ENCODE data around the gene SPG7.
A peak's percentile ranks its signal among the peaks of the same experiment; 100 is the strongest.

Gene SPG7

GRCh38 chr16:89548344-89549006, 40.3 kb downstream of the SPG7 start:
- no peak overlapping the region for H2AFZ ChIP-seq (ENCODE audit: low read length)
- H3K27me3 ChIP-seq (ENCODE audit: insufficient read depth, low read length): no peaks in the 10 kb centered on the region
- H3K4me1 ChIP-seq (ENCODE audit: insufficient read depth, low read length, severe bottlenecking): peaks cover 14% of the 10 kb centered on the region
- no peaks in the 10 kb centered on the region for H3K79me2 ChIP-seq (ENCODE audit: insufficient read depth, low read length)
- H3K4me3 ChIP-seq (ENCODE audit: low read depth, low read length, poor library complexity, severe bottlenecking): no peak overlapping the region
- H4K20me1 ChIP-seq (ENCODE audit: insufficient read depth, low read length): no peaks in the 10 kb centered on the region
- H3K9me3 ChIP-seq (ENCODE audit: low read length): no peaks in the 10 kb centered on the region
- TF ChIP-seq EZH2 (IDR thresholded peaks at IDR 0.05; ENCODE audit: borderline replicate concordance, low read length): no peak
- TF ChIP-seq CTCF (IDR thresholded peaks at IDR 0.05; ENCODE audit: low read length): no peak
- no peaks in the 10 kb centered on the region for H3F3A ChIP-seq (ENCODE audit: insufficient read depth, low read length)
- H3K27ac ChIP-seq (ENCODE audit: low read depth, low read length, poor library complexity, severe bottlenecking): peak overlapping the region; percentile 86
- peak overlapping the region; percentile 36; the same call in 1 of the 2 replicates for H3K9ac ChIP-seq (ENCODE audit: low read length)
- H3K4me2 ChIP-seq (ENCODE audit: low read length): peak overlapping the region; percentile 37; the same call in 1 of the 2 replicates
- no peaks in the 10 kb centered on the region for H3K9me2 ChIP-seq (ENCODE audit: low read depth, low read length)
- peaks cover 81% of the 10 kb centered on the region for H3K36me3 ChIP-seq (ENCODE audit: insufficient read depth, low read length)

GRCh38 chr16:89549007-89549700, 41.0 kb downstream of the SPG7 start:
- peak overlapping the region; percentile 37; the same call in 1 of the 2 replicates for H3K4me2 ChIP-seq (ENCODE audit: low read length)
- H3K4me3 ChIP-seq (ENCODE audit: low read depth, low read length, poor library complexity, severe bottlenecking): no peak overlapping the region
- peak overlapping the region; percentile 36; the same call in 1 of the 2 replicates for H3K9ac ChIP-seq (ENCODE audit: low read length)
- H3K9me3 ChIP-seq (ENCODE audit: low read length): no peaks in the 10 kb centered on the region
- H3K4me1 ChIP-seq (ENCODE audit: insufficient read depth, low read length, severe bottlenecking): peaks cover 14% of the 10 kb centered on the region
- no peak overlapping the region for H2AFZ ChIP-seq (ENCODE audit: low read length)
- H3K9me2 ChIP-seq (ENCODE audit: low read depth, low read length): no peaks in the 10 kb centered on the region
- H3K27me3 ChIP-seq (ENCODE audit: insufficient read depth, low read length): no peaks in the 10 kb centered on the region
- H3K27ac ChIP-seq (ENCODE audit: low read depth, low read length, poor library complexity, severe bottlenecking): peak overlapping the region; percentile 86
- H3K79me2 ChIP-seq (ENCODE audit: insufficient read depth, low read length): no peaks in the 10 kb centered on the region
- no peaks in the 10 kb centered on the region for H4K20me1 ChIP-seq (ENCODE audit: insufficient read depth, low read length)
- TF ChIP-seq EZH2 (IDR thresholded peaks at IDR 0.05; ENCODE audit: borderline replicate concordance, low read length): no peak
- no peak for TF ChIP-seq CTCF (IDR thresholded peaks at IDR 0.05; ENCODE audit: low read length)
- H3F3A ChIP-seq (ENCODE audit: insufficient read depth, low read length): no peaks in the 10 kb centered on the region
- peaks cover 82% of the 10 kb centered on the region for H3K36me3 ChIP-seq (ENCODE audit: insufficient read depth, low read length)

- Histone ChIP-seq H2AFZ (ENCODE audit: low read length) (no peak overlapping the region), H3K27me3 (ENCODE audit: insufficient read depth, low read length) (no peaks in the 10 kb centered on the region), H3F3A (ENCODE audit: insufficient read depth, low read length) (no peaks in the 10 kb centered on the region), H3K9me2 (ENCODE audit: low read depth, low read length) (no peaks in the 10 kb centered on the region), H3K36me3 (ENCODE audit: insufficient read depth, low read length) (peaks cover 82% of the 10 kb centered on the region), H3K4me2 (ENCODE audit: low read length) (no peak overlapping the region), H3K4me1 (ENCODE audit: insufficient read depth, low read length, severe bottlenecking) (peaks cover 18% of the 10 kb centered on the region), H3K9me3 (ENCODE audit: low read length) (no peaks in the 10 kb centered on the region), H4K20me1 (ENCODE audit: insufficient read depth, low read length) (no peaks in the 10 kb centered on the region), H3K9ac (ENCODE audit: low read length) (no peak overlapping the region), H3K27ac (ENCODE audit: low read depth, low read length, poor library complexity, severe bottlenecking) (no peak overlapping the region), H3K4me3 (ENCODE audit: low read depth, low read length, poor library complexity, severe bottlenecking) (no peak overlapping the region), H3K79me2 (ENCODE audit: insufficient read depth, low read length) (no peaks in the 10 kb centered on the region)
- TF ChIP-seq CTCF (IDR thresholded peaks at IDR 0.05; ENCODE audit: low read length) (no peak), EZH2 (IDR thresholded peaks at IDR 0.05; ENCODE audit: borderline replicate concordance, low read length) (no peak)
Measured at GRCh38 chr16:89550421-89551007, 42.3 kb downstream of the SPG7 start.
